Breast epithelium (tissue), 3 donors: ENCODE data around the gene DBF4.

Experiments used
- POLR2A ChIP-seq: fragments of 450-650 bp; IDR thresholded peaks from one replicate; pipeline ENCODE4 v1.6.1; 2016; ENCODE audit warnings: antibody characterized with exemption, mild to moderate bottlenecking, moderate library complexity
- TF ChIP-seq, protein P1 (sequence below), 3 donors: fragments of 450-650 bp; IDR thresholded peaks; one replicate each; pipeline ENCODE4 v1.5.1; 2016 to 2017; ENCODE audit warnings: antibody characterized with exemption in 3 of 3, mild to moderate bottlenecking in 3 of 3, moderate library complexity in 3 of 3

DNA sequence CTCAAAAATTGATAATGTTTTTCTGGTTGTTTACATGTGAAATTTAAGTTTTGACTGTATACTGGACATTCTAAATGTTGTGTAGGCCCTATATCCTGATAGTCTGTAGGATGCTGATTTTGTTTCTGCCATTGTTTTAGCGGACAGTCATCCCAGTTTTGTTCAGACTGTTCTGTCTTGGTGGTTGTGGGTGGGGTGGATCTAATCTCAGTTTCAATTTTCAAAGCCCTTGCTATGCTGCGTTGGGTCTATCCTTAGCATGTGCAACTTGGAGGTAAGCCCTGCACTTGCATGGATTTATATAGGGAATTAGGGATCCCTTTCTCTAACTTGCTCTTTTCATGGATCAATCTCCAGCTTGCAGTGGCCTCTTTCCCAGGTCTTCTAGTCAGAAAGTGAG lies 19.1 kb downstream of the DBF4 start:
- no peak for TF ChIP-seq POLR2A
- TF ChIP-seq, protein P1, sequence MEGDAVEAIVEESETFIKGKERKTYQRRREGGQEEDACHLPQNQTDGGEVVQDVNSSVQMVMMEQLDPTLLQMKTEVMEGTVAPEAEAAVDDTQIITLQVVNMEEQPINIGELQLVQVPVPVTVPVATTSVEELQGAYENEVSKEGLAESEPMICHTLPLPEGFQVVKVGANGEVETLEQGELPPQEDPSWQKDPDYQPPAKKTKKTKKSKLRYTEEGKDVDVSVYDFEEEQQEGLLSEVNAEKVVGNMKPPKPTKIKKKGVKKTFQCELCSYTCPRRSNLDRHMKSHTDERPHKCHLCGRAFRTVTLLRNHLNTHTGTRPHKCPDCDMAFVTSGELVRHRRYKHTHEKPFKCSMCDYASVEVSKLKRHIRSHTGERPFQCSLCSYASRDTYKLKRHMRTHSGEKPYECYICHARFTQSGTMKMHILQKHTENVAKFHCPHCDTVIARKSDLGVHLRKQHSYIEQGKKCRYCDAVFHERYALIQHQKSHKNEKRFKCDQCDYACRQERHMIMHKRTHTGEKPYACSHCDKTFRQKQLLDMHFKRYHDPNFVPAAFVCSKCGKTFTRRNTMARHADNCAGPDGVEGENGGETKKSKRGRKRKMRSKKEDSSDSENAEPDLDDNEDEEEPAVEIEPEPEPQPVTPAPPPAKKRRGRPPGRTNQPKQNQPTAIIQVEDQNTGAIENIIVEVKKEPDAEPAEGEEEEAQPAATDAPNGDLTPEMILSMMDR (IDR thresholded peaks at IDR 0.05) = no peak
